Measurements from ENCODE around the gene KRTAP5-7.
"Not testable (repeated sequence)": the region's sequence is repeated elsewhere in the genome, so short reads cannot be mapped to it uniquely, and the experiment has no call there.

KRTAP5-7 gene

DNA sequence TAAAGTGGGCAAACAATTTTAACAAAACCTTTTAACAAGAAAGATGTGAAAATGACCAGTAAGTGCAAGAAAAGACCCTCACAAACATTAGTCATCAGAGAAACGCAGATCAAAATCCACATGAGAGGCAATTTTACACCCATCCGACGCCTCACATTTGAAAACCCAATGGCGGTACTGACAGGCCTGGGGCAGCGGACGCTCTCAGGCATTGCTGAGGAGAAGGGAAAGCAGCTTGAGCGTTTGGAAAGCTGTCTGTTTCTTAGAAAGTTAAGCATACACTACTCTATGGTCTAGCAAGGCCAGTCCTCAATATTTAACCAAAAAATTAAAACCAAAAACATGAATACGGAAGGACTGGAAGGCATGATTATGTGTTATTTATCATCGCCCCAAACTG, 8.8 kb downstream of the KRTAP5-7 start:
- no peak for DNase-seq

DNA sequence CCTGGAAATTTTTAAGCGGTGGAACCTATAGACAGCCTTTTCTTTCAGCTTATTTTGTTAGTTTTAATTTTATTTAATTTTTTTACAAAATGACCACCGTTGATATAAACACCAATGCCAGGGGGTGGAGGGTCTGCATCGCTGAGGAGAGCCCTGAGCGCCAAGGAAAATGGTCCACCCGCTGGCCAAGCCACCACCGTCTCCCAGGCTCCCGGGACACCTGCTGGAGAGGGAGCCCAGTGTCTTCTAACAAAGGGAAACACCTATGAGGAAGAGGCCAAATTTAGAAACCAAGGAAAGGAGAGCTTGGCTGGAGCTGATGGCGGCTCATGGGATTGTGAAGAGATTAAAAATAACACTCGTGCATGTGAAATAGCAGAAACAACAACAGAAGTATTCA, 10.5 kb downstream of the KRTAP5-7 start:
- no peak for DNase-seq

DNA sequence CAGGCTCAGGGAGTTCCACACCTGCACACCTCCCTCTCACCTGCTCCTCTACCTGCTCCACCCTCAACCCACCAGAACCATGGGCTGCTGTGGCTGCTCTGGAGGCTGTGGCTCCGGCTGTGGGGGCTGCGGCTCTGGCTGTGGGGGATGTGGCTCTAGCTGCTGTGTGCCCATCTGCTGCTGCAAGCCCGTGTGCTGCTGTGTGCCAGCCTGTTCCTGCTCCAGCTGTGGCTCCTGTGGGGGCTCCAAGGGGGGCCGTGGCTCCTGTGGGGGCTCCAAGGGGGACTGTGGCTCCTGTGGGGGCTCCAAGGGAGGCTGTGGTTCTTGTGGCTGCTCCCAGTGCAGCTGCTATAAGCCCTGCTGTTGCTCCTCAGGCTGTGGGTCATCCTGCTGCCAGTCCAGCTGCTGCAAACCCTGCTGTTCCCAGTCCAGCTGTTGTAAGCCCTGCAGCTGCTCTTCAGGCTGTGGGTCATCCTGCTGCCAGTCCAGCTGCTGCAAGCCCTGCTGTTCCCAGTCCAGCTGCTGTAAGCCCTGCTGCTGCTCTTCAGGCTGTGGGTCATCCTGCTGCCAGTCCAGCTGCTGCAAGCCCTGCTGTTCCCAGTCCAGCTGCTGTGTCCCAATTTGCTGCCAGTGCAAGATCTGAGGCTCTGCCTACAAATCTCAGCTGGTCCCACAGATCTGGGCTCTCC, 11.1 kb downstream of the KRTAP5-7 start, which contains the start of gene KRTAP5-8:
Gene KRTAP5-8, plus strand, starts transcription at position 49 of the 689 bp plus-strand sequence. Its CDS starts 31 bp downstream, at position 80.
- not testable (repeated sequence) for DNase-seq

DNA sequence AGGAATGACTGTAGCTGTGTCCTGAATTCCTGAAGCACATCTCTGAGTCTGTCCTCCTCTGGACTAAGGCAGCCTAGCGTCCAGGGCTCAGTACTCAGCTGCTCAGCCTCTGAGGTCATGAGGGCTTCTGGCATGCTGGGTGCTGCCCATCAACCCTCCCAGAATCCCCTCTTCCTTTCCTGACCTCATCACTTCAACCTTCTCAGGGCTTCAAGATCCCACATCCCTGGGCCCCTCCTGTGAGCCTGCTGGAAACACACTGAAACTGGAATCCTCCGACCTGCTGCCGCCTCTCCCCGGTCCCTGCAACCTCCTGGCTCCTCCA, 11.6 kb downstream of the KRTAP5-7 start:
- DNase-seq = no peak

DNA sequence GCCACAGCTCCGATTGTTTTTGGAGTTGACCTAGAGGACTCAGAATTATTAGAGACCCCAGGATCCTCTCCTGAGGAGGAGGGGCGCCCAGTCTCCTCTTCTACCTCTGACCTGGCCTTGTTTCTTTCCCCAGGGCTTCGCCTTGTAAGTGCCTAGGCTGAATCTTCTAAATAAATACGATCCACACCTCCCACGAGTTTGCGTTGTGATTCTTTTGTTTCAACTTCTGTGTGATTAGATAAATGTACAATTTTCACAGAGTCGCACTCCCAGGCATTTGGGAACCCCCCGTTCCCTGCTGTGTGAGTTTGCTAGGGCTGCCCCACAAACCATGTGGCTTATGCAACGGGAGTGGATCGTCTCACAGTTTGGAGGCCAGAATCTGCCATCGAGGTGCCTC, 11.9 kb downstream of the KRTAP5-7 start:
- no peak for DNase-seq

DNA sequence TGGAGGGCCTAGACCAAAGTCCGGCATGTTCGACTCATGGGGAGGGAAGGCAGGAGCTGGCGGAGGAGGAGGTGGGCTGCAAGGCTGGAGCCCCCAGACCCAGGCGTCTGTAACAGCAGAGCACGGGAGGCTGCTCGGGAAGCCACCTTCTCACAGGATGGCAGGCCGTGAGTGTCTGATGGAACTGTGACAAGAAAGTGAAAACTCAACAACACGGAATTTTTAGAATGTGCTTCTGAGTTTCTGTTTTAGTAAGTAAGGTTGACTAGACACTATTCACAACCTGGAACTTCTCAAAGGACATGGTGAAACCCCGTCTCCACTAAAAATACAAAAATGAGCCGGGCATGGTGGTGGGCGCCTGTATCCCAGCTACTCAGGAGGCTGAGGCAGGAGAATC, 12.9 kb downstream of the KRTAP5-7 start:
- not testable (repeated sequence) for DNase-seq

DNA sequence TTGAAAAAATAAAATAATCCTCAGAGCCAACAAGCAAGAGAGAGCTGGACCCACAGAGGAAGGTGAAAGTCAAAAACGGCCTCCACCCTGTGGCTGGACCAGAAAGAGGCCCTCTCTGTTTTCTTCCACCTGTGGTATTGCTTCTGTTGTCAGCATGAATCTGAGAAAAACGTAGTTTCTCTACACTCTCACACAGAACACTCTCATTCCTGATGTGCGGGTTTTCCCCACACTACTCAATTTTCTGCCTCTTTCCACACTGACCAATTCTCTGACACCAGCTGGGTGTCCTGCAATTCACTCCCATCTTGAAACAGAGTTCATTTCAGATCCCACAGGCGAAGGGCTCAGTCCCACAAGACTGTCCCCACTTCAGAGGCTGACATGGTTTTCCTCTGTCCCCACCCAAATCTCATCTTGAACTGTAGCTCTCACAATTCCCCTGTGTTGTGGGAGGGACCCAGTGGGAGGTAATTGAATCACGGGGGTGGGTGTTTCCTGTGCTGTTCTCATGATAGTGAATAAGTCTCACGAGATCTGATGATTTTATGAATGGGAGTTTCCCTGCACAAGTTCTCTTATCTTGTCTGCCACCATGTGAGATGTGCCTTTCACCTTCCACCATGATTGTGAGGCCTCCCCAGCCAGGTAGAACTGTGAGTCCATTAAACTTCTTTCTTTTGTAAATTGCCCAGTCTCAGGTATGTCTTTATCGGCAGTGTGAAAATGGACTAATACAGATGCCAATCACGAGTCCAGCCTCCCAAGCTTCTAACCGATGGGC, 13.6 kb downstream of the KRTAP5-7 start:
- not testable (repeated sequence) for DNase-seq

DNA sequence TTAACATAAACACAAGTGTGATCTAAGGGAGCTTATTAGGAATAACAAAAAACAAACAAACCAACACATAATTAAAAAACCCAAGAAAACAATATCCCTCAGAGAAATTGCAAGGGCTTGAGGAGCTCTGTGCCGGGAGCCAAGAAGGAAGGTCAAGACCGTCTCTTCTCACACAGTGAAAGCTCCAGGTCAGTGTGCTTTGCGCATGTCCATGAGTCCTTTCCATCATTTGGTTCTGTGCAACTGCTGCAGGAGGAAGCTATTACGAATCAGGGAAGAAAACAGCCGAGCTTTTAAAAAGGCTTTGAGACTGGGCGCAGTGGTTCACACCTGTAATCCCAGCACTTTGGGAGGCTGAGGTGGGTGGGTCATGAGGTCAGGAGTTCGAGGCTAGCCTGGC, 15.3 kb downstream of the KRTAP5-7 start:
- DNase-seq = no peak

DNA sequence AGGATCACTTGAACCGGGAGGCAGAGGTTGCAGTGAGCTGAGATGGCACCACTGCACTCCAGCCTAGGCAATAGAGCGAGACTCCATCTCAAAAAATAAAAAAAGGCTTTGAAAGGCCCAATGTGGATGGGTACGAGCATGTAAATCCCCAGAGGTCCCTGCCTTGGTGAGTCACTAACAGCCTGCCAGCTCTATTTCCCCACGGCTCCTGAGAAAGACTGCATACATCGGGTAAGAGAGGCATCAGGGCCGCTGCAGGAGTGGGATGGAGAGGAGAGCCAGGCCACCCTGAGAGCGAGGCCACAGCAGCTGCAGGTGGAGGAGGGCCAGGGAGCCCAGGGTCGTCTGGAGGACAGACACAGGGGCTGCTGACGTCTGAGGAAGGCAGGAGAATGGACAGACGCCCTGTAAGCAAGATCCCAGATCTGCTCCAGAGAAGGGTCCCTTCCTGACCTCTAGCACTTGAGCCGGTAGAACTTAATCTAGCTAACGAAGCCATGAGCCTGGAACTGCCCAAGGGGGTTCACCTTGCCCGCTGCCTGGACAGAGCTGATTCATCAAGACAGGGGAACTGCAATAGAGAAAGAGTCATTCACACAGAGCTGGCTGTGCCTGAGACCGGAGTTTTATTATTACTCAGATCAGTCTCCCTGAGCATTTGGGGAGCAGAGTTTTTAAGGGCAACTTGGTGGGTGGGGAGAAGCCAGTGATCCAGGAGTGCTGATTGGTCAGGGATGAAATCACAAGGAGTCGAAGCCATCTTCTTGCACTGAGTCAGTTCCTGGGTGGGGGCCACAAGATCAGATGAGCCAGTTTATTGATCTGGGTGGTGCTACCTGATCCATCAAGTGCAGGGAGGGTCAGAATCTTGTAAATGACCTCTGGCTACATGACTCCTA, 16.1 kb downstream of the KRTAP5-7 start:
- no peak for DNase-seq

DNA sequence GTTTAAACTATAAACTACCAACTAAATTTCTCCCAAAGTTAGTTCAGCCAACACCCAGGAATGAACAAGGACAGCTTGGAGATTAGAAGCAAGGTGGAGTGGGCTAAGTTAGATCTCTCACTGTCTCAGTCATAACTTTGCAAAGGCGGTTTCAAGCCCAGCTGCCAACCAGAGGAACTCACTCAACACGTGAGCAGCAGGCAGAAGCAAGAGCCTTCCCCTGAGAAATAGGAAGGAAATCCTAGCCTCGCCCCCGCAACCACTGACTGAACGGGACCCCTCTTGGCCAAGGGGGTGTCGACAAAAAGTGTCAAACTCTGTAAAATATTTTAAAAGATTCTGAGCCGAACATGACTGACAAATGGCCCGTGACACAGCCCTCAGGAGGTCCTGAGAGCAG, 16.8 kb downstream of the KRTAP5-7 start:
- DNase-seq = no peak

DNA sequence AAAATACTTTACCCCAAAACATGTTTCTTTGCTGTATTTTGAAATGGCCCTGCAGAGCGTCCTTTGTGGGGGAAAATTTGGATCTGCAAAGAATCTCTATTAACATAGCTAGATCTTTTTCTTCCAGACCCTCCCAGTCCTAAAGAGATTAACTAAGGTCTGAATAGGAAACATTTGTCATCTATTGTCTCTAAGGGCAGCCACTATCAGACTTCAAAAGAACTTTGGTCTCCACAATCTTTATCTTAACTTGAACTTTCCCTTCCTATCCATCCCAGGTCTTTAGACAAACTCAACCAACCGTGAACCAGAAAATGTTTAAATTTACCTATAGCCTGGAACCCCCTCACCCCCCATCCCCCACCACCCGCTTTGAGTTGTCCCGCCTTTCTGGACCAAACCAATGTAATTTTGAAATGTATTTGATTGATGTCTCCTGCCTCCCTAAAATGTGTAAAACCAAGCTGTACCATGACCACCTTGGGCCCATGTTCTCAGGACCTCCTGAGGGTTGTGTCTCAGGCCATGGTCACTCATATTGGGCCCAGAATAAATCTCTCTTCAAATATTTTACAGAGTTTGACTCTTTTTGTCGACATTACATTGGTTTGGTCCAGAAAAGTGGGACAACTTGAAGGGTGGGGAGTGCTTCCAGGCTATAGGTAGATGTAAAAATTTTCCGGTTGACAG, 17.6 kb downstream of the KRTAP5-7 start:
- DNase-seq = no peak

DNA sequence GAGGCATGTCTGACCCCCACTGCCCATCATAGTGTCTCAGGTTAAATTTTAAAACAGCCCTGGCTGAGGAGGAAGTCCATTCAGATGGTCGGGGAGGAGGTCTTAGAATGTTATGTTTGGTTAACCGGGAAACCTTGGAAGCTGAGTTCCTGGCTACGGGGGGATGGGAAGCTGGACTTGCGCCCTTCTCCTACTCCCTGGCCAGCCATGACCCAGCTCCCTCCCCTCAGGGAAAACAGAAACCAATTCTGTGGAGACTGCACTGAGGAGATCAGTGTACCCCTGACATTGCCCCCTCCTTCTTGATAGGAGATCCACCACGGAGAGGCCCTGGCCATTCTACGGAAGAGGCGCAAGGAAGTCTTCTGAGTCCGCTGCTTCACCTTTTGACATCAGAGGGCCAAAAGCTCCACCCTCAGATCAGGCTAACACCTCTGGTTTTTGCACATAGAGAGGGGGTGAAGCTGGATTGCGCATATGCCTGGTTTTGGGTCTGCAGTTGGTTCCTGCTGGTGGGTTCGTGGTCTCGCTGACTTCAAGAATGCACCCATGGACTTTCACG, 18.4 kb downstream of the KRTAP5-7 start:
- no peak for DNase-seq

DNA sequence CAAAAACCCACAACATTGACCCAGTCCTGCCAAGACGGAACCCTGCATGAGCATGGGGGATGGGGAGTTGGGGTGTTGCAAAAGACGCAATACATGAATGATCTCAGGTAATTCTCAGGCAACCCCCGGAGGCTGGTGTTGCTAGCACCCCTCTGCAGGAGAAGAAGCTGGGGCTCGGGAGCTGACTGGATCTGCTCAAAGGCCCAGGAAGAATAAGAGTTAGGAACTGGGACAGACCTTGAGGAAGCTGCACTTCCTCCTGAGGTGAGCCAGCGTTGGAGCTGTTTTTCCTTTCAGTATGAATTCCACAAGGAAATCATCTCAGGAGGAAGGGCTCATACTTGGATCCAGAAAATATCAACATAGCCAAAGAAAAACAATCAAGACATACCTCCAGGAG, 21.1 kb downstream of the KRTAP5-7 start, which contains the start of gene KRTAP5-9:
Gene KRTAP5-9, plus strand, starts transcription at position 301 of the 400 bp plus-strand sequence. CDS start 238 bp downstream, outside the sequence.
- no peak for DNase-seq

DNA sequence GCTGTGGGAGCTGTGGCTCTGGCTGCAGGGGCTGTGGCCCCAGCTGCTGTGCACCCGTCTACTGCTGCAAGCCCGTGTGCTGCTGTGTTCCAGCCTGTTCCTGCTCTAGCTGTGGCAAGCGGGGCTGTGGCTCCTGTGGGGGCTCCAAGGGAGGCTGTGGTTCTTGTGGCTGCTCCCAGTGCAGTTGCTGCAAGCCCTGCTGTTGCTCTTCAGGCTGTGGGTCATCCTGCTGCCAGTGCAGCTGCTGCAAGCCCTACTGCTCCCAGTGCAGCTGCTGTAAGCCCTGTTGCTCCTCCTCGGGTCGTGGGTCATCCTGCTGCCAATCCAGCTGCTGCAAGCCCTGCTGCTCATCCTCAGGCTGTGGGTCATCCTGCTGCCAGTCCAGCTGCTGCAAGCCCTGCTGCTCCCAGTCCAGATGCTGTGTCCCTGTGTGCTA, 21.7 kb downstream of the KRTAP5-7 start:
- DNase-seq = no peak

DNA sequence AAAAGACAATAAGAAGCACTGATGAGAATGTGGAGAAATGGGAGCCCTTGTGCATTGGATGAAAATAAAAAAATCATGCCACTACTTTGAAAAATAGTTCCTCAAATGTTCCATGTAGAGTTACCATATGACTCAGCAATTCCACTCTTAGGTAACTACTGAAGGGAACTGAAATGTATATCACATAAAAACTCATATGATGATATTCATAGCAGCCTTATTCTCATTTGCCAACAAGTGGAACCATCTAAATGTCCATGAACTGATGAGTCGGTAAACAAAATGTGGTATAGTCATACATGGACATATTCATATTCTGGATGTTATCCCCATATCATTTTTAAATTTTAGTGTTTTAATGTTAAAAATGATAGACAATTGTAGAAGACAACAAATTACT, 24.6 kb downstream of the KRTAP5-7 start:
- no peak for DNase-seq

DNA sequence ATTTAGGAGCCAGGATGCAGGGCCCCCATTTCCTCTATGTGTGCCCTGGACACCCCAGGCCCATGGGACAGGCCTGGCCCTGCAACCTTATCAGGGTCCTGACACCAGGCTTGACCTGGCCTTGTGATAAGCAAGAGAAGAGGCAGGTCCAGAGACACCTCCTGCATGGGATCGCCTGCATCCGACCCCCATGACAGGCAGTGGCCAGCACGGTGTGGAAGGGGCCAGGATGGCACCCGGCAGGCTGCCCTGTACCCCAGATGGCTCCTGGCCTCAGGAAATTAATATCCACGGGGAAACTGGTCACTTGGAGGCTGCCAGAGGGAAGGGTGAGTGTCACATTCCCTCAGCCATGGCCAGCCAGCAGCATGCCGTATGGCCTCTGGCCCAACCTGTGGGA, 27.9 kb downstream of the KRTAP5-7 start:
- no peak for DNase-seq

DNA sequence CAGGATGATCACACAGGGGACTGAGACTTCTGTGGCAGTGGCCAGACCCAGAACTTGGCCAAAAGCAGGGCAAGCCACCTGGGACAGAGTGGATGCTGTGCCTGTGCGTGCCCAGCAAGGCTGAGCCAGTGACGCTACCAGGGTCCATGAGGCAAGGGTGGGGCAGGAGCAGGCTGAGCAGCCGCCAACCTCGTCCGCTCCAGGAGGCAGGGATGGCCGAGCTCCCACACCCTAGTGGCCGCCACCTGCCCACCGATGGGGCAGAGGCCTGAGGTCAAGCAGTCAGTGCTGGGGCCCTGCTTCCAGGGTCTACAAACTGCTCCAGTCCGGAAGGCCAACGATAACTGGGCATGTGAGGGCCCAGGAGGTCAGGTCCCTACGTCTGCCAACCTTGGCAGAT, 28.4 kb downstream of the KRTAP5-7 start:
- DNase-seq = no peak

DNA sequence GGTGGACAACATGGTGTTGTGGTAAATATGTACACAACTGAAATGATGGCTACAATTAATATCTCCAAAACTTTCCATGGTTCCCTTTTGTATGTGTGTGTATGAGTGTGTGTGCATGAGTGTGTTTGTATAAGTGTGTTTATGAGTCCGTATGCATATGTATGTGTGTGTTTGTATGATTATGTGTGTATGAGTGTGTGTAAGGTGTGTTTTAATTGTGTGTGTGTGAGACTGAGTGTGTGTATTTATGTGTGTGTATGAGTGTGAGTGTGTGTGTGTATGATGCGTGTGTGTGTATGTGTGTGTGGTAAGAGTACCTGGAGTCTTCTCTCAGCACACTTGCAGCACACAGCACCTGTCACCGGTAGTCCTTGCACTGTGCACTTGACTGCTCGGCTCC, 29.0 kb downstream of the KRTAP5-7 start:
- no peak for DNase-seq

DNA sequence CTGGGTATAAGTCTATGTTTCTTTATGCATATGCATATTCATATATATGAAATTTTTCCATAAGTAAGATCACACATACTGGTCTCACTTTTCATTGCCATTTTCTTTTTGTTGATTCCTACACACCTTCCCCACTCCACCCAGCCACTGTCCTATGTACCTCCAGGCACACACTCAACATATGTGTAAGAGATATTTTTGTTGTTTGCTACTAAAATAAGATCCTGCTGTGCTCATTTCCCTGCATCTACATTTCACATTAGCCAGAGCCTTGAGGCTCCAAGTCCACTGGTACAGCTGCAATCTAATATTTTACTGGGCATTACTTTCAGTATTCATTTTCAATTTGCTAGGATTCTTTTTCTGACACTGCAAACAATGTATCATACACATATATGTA, 30.2 kb downstream of the KRTAP5-7 start:
- no peak for DNase-seq

DNA sequence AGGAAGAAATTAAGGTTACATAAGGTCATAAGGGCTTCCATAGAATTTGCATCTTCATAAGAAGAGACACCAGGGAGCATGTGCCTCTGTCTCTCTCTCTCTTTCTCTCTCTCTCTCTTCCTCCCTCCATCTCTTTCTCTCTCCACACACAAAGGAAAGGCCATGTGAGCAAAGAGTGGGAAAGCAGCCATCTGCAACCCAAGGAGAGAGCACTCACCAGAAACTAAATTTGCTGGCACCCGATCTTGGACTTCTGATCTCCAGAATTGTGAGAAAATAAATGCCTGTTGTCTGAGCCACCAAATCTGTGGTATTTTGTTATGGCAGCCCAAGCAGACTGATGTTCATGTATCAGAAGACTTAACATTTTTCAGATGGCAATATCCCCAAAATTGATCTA, 31.9 kb downstream of the KRTAP5-7 start:
- DNase-seq = no peak

DNA sequence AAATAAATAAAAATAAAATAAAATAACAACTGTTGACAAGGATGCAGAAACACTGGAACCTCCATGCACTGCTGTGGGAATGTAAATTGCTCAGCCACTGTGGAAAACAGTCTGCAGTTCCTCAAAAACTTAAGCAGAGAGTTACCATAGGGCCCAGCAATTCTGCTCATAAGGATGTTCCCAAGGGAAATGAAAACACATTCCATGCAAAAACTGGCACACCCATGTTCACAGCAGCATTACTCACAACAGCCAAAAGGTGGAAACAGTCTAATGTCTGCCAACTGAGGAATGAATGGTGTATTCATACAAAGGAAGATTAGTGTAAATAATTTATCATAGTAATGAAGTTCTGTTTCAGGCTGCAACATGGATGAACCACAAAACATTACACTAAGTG, 35.1 kb downstream of the KRTAP5-7 start:
- no peak for DNase-seq

DNA sequence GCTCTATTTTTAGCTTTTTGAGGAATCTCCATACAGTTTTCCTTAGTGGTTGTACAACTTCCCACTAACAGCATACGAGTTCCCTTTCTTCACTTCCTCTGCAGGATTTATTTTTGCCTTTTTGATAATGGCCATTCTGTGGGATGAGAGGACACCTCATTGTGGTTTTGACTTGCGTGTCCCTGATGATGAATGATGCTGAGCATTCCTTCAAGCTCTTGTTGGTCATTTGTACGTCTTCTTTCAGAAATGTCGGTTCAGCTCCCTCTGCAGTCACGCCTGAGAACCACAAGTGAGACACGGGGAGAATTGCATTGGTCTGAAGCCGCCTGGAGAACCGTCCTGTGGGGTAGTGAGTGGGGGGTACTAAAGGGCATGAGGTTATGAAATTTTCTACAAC, 36.3 kb downstream of the KRTAP5-7 start:
- DNase-seq = no peak
